Measurements from ENCODE around the gene CPSF4. TPM values are rescaled to one million over a fixed set of nuclear protein-coding genes. Genes with fewer than 3 reads are reported as not detected.

CPSF4 gene
- total and polyA plus RNA-seq, 2 donors (not counting 1 experiment from before 2014, with no cell fraction given) = 52.9 to 63.2 TPM

GRCh38 chr7:99396418-99397296 lies 42.1 kb upstream of the CPSF4 start:
- Histone ChIP-seq H3K36me3 (replicated peaks in 1 of 2; ENCODE audit: control extremely low read depth in 1 of 2, control insufficient read depth in 1 of 2, extremely low read depth in 1 of 2, insufficient read depth in 2 of 2, low read length in 1 of 2) (peaks cover 7 to 70% of the 10 kb centered on the region in 2 experiments), H3K27me3 (replicated peaks in 1 of 4; ENCODE audit: control extremely low read depth in 1 of 4, control insufficient read depth in 3 of 4, insufficient read depth in 4 of 4, low read length in 3 of 4) (no peaks in the 10 kb centered on the region), H3K4me3 (ENCODE audit: control extremely low read depth in 1 of 5, extremely low read depth in 1 of 5, insufficient read depth in 1 of 5, low read depth in 2 of 5, low read length in 4 of 5) (no peak overlapping the region), H3K79me2 (ENCODE audit: control insufficient read depth, insufficient read depth, low read length) (peaks cover 20% of the 10 kb centered on the region), H3K9ac (ENCODE audit: low read length) (no peak overlapping the region), H3K4me2 (replicated peaks; ENCODE audit: low read depth, low read length, poor library complexity, severe bottlenecking) (no peak overlapping the region), H3K27ac (ENCODE audit: low read length in 2 of 2) (no peak overlapping the region), H3K9me3 (ENCODE audit: control extremely low read depth in 1 of 3, control insufficient read depth in 2 of 3, insufficient read depth in 1 of 3, low read length in 2 of 3) (no peaks in the 10 kb centered on the region), H2AFZ (ENCODE audit: insufficient read depth, low read depth, low read length, poor library complexity, severe bottlenecking) (no peak overlapping the region), H4K20me1 (ENCODE audit: control insufficient read depth, insufficient read depth, low read length, poor library complexity, severe bottlenecking) (peaks cover 88% of the 10 kb centered on the region), H3K4me1 (ENCODE audit: control insufficient read depth in 2 of 2, insufficient read depth in 2 of 2, low read length in 2 of 2) (peaks cover 12 to 20% of the 10 kb centered on the region in 2 donors)
- intact Hi-C loops (cut with micrococcal nuclease) = no loop called here
- no peak overlapping the region for H3K4me3 Mint-ChIP-seq
- TF ChIP-seq EZH2 (IDR thresholded peaks at IDR 0.05; ENCODE audit: borderline replicate concordance, insufficient read depth, low read depth, low read length, poor library complexity, severe bottlenecking) = no peak
- no peak for TF ChIP-seq CTCF (IDR thresholded peaks at IDR 0.05)
- ChIA-PET CTCF (interaction anchor here (1.1 kb wide), 1 partner anchor 31 kb away, joined by 3 read pairs; no protein-coding TSS in a partner anchor), POLR2A (no interaction called here)
- 83% methylated on average over 9 of the region's 21 CpGs for WGBS (ENCODE audit: insufficient coverage)
- no peaks in the 10 kb centered on the region for H3K9me3 Mint-ChIP-seq (ENCODE audit: insufficient read depth)
- DNase-seq (no peak), ATAC-seq (ENCODE audit: low read depth) (no peak)
- no peaks in the 10 kb centered on the region for H3K27me3 Mint-ChIP-seq
- H3K4me1 Mint-ChIP-seq = peaks cover 20% of the 10 kb centered on the region
- H3K27ac Mint-ChIP-seq = peak overlapping the region; percentile 37
